Type B pancreatic cell (in vitro differentiated cells): ENCODE results near the gene PXT1. TPM values are rescaled to one million over a fixed set of nuclear protein-coding genes. Genes with fewer than 3 reads are reported as not detected.

ENCODE experiments used
- DNase-seq: peaks from one replicate; pipeline ENCODE4 v3.0.0; 2021; ENCODE audit warnings: mixed read lengths; ENCODE audit not compliant: unreplicated experiment; ENCODE audit errors: extremely low spot score
- H3K27ac Mint-ChIP-seq: 2 replicates; pipeline ENCODE4 v1.8.0; 2021; ENCODE audit warnings: mild to moderate bottlenecking, mixed read lengths
- H3K27me3 Mint-ChIP-seq: 2 replicates; pipeline ENCODE4 v1.8.0; 2021; ENCODE audit warnings: mixed read lengths
- H3K36me3 Mint-ChIP-seq: 2 replicates; pipeline ENCODE4 v1.8.0; 2021; ENCODE audit warnings: mixed read lengths
- H3K4me1 Mint-ChIP-seq: one replicate; pipeline ENCODE4 v1.8.0; 2021; ENCODE audit warnings: mixed read lengths; ENCODE audit not compliant: unreplicated experiment
- H3K4me3 Mint-ChIP-seq: 2 replicates; pipeline ENCODE4 v1.8.0; 2021; ENCODE audit warnings: mild to moderate bottlenecking, mixed read lengths
- H3K9me3 Mint-ChIP-seq: 2 replicates; pipeline ENCODE4 v1.8.0; 2021; ENCODE audit warnings: mixed read lengths
- CTCF ChIP-seq: fragments of 200-600 bp; sonication (generic); conservative IDR thresholded peaks from 2 replicates; pipeline ENCODE4 v1.5.0; 2021; ENCODE audit warnings: antibody characterized with exemption, mild to moderate bottlenecking
- total RNA-seq: library from RNA; stranded (reverse); gene quantifications from 2 replicates; pipeline ENCODE4 v1.2.1, GENCODE V29; 2021; ENCODE audit warnings: low replicate concordance

PXT1 gene
- total RNA-seq, 1 donor from 2014 or later = 0.19 TPM

- no peaks in the 10 kb centered on the region for H3K36me3 Mint-ChIP-seq
- no peak for DNase-seq
- H3K4me3 Mint-ChIP-seq = no peak overlapping the region
- no peaks in the 10 kb centered on the region for H3K9me3 Mint-ChIP-seq
- H3K27ac Mint-ChIP-seq = no peak overlapping the region
- H3K4me1 Mint-ChIP-seq = peaks cover 7% of the 10 kb centered on the region
- H3K27me3 Mint-ChIP-seq = peaks cover 17% of the 10 kb centered on the region
- TF ChIP-seq CTCF = no peak
Observed at GRCh38 chr6:36380166-36380565, 62.5 kb downstream of the PXT1 start.

GRCh38 chr6:36378936-36379335 lies 63.7 kb downstream of the PXT1 start:
- no peak for TF ChIP-seq CTCF
- Mint-ChIP-seq H3K4me1 (peaks cover 7% of the 10 kb centered on the region), H3K27ac (no peak overlapping the region), H3K9me3 (no peaks in the 10 kb centered on the region), H3K36me3 (no peaks in the 10 kb centered on the region), H3K4me3 (no peak overlapping the region), H3K27me3 (peaks cover 18% of the 10 kb centered on the region)
- DNase-seq = no peak

- no peaks in the 10 kb centered on the region for H3K36me3 Mint-ChIP-seq
- H3K27ac Mint-ChIP-seq = no peak overlapping the region
- no peak for DNase-seq
- H3K9me3 Mint-ChIP-seq = no peaks in the 10 kb centered on the region
- peaks cover 7% of the 10 kb centered on the region for H3K4me1 Mint-ChIP-seq
- TF ChIP-seq CTCF = no peak
- H3K27me3 Mint-ChIP-seq = peaks cover 14% of the 10 kb centered on the region
- no peak overlapping the region for H3K4me3 Mint-ChIP-seq
Observed at GRCh38 chr6:36378243-36378920, 64.3 kb downstream of the PXT1 start.

- Mint-ChIP-seq H3K4me3 (no peak overlapping the region), H3K27ac (no peak overlapping the region), H3K27me3 (peaks cover 10% of the 10 kb centered on the region), H3K36me3 (no peaks in the 10 kb centered on the region), H3K4me1 (peaks cover 7% of the 10 kb centered on the region), H3K9me3 (no peaks in the 10 kb centered on the region)
- DNase-seq = no peak
- no peak for TF ChIP-seq CTCF
Observed at GRCh38 chr6:36377594-36377993, 65.1 kb downstream of the PXT1 start.

- no peaks in the 10 kb centered on the region for H3K9me3 Mint-ChIP-seq
- no peak for TF ChIP-seq CTCF
- no peak overlapping the region for H3K4me3 Mint-ChIP-seq
- H3K36me3 Mint-ChIP-seq = no peaks in the 10 kb centered on the region
- no peak for DNase-seq
- no peak overlapping the region for H3K27ac Mint-ChIP-seq
- H3K4me1 Mint-ChIP-seq = peaks cover 7% of the 10 kb centered on the region
- peaks cover 16% of the 10 kb centered on the region for H3K27me3 Mint-ChIP-seq
Observed at GRCh38 chr6:36376742-36377141, 65.9 kb downstream of the PXT1 start.
